K562 (cell line): Measurements from ENCODE around the gene PHACTR3.

Experiments
- CBFB ChIP-seq: sonication (generic); formaldehyde crosslinking; IDR thresholded peaks from 2 replicates; pipeline ENCODE4 v1.4.0; 2020; ENCODE audit warnings: mild to moderate bottlenecking, missing genetic modification reagents
- CREB1 ChIP-seq, 2 experiments: sonication (generic) in 1 of 2; formaldehyde crosslinking in 1 of 2; IDR thresholded peaks; 2 replicates each; pipeline versions ENCODE4 v1.6.1 to v1.8.0; 2012 to 2022; ENCODE audit warnings: inconsistent platforms in 1 of 2, mild to moderate bottlenecking in 1 of 2, missing genetic modification reagents in 1 of 2, moderate library complexity in 1 of 2
- JUND ChIP-seq, 2 experiments: IDR thresholded peaks; 2 replicates in 1 of 2; 3 replicates in 1 of 2; pipeline ENCODE4 v1.6.1; 2011; ENCODE audit warnings: borderline replicate concordance in 2 of 2, low read depth in 2 of 2, low read length in 2 of 2, improper control_type of control experiment in 1 of 2, missing biosample characterization in 1 of 2, missing genetic modification characterization in 1 of 2, missing genetic modification reagents in 1 of 2
- KDM4B ChIP-seq, 2 experiments: fragments of 450-650 bp in 1 of 2; sonication (generic) in 1 of 2; IDR thresholded peaks; 2 replicates each; pipeline ENCODE4 v1.6.1; 2016 to 2017; ENCODE audit warnings: borderline replicate concordance in 2 of 2, antibody characterized with exemption in 1 of 2, low read depth in 1 of 2, mild to moderate bottlenecking in 1 of 2
- NONO ChIP-seq, 2 experiments: fragments of 200-400 bp in 1 of 2; fragments of 450-650 bp in 1 of 2; formaldehyde crosslinking in 1 of 2; IDR thresholded peaks; 2 replicates each; pipeline ENCODE4 v1.6.1; 2017; ENCODE audit warnings: low read depth in 2 of 2, mild to moderate bottlenecking in 2 of 2, moderate library complexity in 2 of 2, low read length in 1 of 2
- SP2 ChIP-seq: IDR thresholded peaks from 2 replicates; pipeline ENCODE4 v1.6.1; 2011; ENCODE audit warnings: mild to moderate bottlenecking, low read depth, low read length, moderate library complexity; ENCODE audit not compliant: poor library complexity, severe bottlenecking; ENCODE audit errors: extremely low read depth
- TF ChIP-seq, protein P1 (sequence below): fragments of 450-650 bp; IDR thresholded peaks from 2 replicates; pipeline ENCODE4 v1.7.1; 2018; ENCODE audit warnings: mild to moderate bottlenecking, low read depth; ENCODE audit not compliant: partially characterized antibody

DNA sequence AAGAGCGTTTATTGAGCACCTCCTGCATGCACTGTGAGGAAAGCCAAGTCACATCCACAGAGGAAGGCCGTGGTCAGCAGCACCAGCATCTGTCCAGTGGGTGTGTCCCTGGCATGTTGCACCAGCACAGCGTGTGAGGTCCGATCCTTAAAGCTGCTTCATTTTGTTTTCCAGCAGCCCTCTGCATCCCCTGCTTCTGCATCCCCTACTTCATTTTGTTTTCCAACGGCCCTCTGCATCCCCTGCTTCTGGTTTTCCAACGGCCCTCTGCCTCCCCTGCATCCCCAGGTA, 181.3 kb downstream of the PHACTR3 start:
- TF ChIP-seq CREB1 (IDR thresholded peaks at IDR 0.05) (no peak), CREB1 (CRISPR knock-in tag; IDR thresholded peaks at IDR 0.05) (no peak), JUND (IDR thresholded peaks at IDR 0.05; ENCODE audit: borderline replicate concordance, low read depth, low read length) (no peak), JUND (tag; IDR thresholded peaks at IDR 0.05; ENCODE audit: borderline replicate concordance, low read depth, low read length) (no peak), NONO (IDR thresholded peaks at IDR 0.05; ENCODE audit: low read depth in 2 of 2, low read length in 1 of 2) (no peak), KDM4B (IDR thresholded peaks at IDR 0.05; ENCODE audit: borderline replicate concordance in 2 of 2, low read depth in 1 of 2) (no peak), CBFB (CRISPR knock-in tag) (no peak), SP2 (no peak)
- TF ChIP-seq, protein P1, sequence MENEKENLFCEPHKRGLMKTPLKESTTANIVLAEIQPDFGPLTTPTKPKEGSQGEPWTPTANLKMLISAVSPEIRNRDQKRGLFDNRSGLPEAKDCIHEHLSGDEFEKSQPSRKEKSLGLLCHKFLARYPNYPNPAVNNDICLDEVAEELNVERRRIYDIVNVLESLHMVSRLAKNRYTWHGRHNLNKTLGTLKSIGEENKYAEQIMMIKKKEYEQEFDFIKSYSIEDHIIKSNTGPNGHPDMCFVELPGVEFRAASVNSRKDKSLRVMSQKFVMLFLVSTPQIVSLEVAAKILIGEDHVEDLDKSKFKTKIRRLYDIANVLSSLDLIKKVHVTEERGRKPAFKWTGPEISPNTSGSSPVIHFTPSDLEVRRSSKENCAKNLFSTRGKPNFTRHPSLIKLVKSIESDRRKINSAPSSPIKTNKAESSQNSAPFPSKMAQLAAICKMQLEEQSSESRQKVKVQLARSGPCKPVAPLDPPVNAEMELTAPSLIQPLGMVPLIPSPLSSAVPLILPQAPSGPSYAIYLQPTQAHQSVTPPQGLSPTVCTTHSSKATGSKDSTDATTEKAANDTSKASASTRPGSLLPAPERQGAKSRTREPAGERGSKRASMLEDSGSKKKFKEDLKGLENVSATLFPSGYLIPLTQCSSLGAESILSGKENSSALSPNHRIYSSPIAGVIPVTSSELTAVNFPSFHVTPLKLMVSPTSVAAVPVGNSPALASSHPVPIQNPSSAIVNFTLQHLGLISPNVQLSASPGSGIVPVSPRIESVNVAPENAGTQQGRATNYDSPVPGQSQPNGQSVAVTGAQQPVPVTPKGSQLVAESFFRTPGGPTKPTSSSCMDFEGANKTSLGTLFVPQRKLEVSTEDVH: no peak
